GM11168 (cell line): ENCODE measurements around the gene PDPK1.

Experiments used
- in situ Hi-C: fragments of 300-500 bp; cut with MboI; formaldehyde crosslinking; loops from one replicate; pipeline ENCODE4 v1.12.0; 2022; ENCODE audit warnings: low sequenced_read_pairs; ENCODE audit not compliant: unreplicated experiment

PDPK1 gene

DNA sequence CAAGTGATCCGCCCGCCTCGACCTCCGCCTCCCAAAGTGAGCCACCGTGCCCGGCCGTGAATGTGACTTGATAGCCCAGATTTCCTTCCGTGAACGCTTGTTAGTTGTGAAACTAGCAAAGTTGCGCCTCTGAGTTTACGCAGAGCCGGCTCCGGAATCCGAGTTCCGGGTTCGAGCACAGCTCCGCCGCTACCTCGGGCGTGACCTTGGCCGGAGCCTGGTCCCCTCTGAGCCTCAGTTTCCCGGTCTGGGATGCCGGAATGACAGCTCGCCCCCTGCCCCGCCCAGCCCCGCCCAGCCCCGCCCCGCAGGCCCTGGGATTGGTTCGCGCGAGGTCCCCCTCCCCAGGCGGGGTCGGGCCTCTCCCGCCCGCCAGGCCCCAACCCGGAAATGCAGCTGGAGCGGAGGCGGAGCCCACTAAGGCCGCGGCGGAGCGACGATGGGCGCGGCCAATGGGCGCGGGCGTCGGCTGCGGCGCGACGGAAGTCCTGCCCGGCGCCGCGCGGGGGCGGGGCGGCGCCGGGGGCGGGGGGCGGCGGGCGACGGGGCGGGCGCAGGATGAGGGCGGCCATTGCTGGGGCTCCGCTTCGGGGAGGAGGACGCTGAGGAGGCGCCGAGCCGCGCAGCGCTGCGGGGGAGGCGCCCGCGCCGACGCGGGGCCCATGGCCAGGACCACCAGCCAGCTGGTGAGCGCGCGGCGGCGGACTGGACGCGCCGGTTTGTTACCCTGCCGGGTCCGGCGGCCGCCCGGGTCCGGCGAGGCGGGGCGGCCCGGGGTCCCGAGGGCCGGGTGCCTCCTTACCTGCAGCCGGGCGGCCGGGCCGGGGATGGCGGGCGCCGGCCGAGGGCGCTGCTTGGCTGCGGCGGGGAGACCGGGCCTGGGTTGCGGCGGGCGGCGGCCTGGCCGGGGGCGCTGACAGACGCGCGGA, at the start of gene PDPK1:
Gene PDPK1, plus strand, starts transcription at position 571 of the 929 bp plus-strand sequence. Its CDS starts 92 bp downstream, at position 663.
- in situ Hi-C loops: no loop called here

GRCh38 chr16:2489581-2489980, 48.2 kb upstream of the PDPK1 start:
- in situ Hi-C loops: loop anchor here (10.0 to 25.0 kb wide), 3 partner anchors 55 to 477 kb away; partner anchors contain the start of genes ABCA3, NPW and ZNF598

- in situ Hi-C loops: loop anchor here (25.0 kb wide), 2 partner anchors 153 to 478 kb away; partner anchors contain the start of genes ABCA3, NPW and ZNF598
These were observed 47.4 kb upstream of the PDPK1 start for GRCh38 chr16:2490190-2491105.

- in situ Hi-C loops: loop anchor here (25.0 kb wide), 2 partner anchors 155 to 480 kb away; partner anchors contain the start of genes ABCA3, NPW and ZNF598
These were observed 45.5 kb upstream of the PDPK1 start for GRCh38 chr16:2492292-2492691.

DNA sequence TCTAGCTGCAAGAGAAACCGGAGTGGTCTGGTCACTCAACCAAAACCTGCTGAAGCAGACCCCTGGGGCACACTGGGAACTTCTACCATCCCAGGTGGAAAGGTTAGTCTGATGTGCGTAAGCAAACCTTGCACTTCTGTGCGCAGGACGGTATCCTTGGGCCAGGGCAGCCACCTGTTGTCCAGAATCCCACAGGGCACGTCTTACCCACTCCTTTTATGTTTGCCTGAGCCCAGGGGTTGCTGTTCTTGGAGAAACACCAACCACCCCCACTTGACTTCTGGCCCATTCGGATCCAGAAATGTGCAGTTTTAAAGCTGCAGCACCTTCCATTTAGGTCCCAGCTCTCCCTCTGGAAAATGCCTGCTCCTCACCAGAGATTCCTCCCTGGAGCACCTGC, 44.2 kb upstream of the PDPK1 start:
- in situ Hi-C loops: loop anchor here (25.0 kb wide), 2 partner anchors 156 to 481 kb away; partner anchors contain the start of genes ABCA3, NPW and ZNF598

DNA sequence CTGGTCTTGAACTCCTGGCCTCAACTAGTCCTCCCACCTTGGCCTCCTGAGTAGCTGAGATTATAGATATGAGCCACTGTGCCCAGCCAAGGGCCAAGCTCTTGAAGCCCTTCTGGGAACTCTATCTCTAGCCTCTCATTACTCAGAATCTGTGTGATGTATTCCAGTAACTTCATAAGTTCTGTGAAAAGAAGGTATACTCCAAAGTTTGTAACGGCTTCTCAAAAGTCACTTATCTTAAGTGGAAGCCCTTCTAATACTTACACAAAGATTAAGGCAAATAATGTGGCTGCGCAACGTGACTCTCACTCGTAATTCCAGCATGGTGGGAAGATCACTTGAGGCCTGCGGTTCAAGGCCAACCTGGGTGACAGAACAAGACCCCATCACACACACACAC, 43.2 kb upstream of the PDPK1 start:
- in situ Hi-C loops: loop anchor here (25.0 kb wide), 2 partner anchors 157 to 482 kb away; partner anchors contain the start of genes ABCA3, NPW and ZNF598

- in situ Hi-C loops: loop anchor here (25.0 kb wide), 2 partner anchors 158 to 483 kb away; partner anchors contain the start of genes ABCA3, NPW and ZNF598
These were observed 42.8 kb upstream of the PDPK1 start for GRCh38 chr16:2495041-2495440.

DNA sequence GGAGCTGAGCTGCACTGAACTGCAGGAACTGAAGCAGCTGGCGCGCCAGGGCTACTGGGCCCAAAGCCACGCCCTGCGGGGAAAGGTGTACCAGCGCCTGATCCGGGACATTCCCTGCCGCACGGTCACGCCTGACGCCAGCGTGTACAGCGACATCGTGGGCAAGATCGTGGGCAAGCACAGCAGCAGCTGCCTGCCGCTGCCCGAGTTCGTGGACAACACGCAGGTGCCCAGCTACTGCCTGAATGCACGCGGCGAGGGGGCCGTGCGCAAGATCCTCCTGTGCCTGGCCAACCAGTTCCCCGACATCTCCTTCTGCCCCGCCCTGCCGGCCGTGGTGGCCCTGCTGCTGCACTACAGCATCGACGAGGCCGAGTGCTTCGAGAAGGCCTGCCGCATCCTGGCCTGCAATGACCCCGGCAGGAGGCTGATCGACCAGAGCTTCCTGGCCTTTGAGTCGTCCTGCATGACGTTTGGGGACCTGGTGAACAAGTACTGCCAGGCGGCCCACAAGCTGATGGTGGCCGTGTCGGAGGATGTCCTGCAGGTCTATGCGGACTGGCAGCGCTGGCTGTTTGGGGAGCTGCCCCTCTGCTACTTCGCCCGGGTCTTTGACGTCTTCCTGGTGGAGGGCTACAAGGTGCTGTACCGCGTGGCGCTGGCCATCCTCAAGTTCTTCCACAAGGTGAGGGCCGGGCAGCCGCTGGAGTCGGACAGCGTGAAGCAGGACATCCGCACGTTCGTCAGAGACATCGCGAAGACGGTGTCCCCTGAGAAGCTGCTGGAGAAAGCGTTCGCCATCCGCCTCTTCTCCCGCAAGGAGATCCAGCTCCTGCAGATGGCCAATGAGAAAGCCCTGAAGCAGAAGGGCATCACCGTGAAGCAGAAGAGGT, 41.4 kb upstream of the PDPK1 start:
- in situ Hi-C loops: loop anchor here (25.0 kb wide), 2 partner anchors 159 to 484 kb away; partner anchors contain the start of genes ABCA3, NPW and ZNF598

GRCh38 chr16:2497116-2497630, 40.6 kb upstream of the PDPK1 start:
- in situ Hi-C loops: loop anchor here (25.0 kb wide), 2 partner anchors 160 to 485 kb away; partner anchors contain the start of genes ABCA3, NPW and ZNF598

- in situ Hi-C loops: loop anchor here (25.0 kb wide), 2 partner anchors 161 to 486 kb away; partner anchors contain the start of genes ABCA3, NPW and ZNF598
These were observed 39.9 kb upstream of the PDPK1 start for GRCh38 chr16:2497695-2498484.

DNA sequence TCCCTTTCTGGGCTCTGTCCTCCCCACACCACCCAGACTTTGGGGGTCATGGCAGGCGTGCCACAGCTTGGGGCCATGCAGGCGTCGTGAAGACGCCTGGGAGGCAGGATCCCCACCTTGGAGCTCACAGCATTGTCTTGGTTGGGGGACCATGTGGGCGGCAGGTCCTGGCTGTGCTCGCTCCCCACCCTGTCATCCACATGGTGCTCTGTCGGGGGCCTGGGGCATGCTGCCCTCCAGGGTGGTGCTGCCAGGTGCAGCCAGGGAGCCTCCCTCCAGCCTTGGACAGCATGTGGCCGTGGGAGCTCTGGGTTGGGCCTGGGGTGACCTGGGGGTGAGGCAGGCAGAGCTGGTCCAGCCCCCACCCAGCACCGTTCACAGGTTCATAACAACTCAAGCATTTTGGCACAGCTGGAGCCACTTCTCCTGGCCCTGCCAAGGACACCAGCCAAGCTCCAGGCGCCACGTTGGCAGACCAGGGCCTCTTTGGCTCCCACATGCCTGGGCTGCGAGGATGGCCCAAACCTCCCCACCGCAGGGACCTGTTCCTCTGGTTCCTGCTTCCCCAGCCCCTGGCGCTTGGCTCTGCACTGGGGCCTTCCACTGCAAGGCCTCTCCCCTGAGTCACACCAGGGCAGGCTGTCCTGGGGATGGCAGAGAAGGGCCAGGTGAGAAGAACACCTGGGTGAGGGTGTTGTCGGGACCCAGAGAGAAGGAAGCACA, 39.1 kb upstream of the PDPK1 start:
- in situ Hi-C loops: loop anchor here (25.0 kb wide), 2 partner anchors 161 to 486 kb away; partner anchors contain the start of genes ABCA3, NPW and ZNF598

DNA sequence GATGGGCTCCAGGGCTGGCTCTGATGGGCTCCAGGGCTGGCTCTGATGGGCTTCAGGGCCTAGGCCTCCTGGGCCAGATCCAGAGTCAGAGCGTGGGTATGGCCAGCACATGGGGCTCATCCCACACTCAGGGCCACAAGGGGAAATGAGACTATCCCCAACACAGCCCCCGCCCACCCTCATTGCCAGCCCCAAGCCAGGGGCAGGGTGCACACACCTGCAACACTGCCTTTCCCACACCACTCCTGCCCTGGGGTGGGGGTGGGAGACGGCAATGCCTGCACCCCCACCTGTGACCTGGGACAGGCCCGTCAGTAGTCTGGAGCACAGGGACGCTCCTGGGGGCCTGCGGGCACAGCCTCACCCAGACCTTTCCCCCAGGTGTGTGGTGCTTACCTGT, 38.4 kb upstream of the PDPK1 start:
- in situ Hi-C loops: loop anchor here (25.0 kb wide), 2 partner anchors 162 to 487 kb away; partner anchors contain the start of genes ABCA3, NPW and ZNF598

DNA sequence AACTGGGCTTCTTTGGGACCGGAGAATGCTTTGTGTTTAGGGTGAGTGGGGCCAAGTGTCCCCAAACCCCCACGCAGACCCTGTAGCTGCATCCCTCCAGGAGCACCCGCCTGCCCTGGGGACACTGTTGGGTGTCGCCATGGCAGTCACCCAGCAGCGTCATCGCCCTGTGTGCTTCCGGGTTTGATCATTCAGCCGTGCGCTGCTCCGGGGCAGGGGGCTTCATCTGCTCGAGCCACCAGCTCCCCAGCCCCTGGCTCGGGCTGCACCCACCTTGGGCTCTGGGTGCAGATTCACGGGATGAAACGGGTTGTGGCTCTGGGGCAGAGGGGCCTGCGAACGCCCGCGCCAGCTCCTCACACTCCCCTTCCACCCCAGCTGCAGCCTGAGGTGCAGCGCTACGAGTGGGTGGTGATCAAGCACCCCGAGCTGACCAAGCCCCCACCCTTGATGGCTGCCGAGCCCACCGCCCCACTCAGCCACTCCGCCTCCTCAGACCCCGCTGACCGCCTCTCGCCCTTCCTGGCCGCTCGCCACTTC, 37.9 kb upstream of the PDPK1 start:
- in situ Hi-C loops: loop anchor here (25.0 kb wide), 2 partner anchors 163 to 488 kb away; partner anchors contain the start of genes ABCA3, NPW and ZNF598

- in situ Hi-C loops: no loop called here
These were observed 37.3 kb upstream of the PDPK1 start for GRCh38 chr16:2500430-2500917.

DNA sequence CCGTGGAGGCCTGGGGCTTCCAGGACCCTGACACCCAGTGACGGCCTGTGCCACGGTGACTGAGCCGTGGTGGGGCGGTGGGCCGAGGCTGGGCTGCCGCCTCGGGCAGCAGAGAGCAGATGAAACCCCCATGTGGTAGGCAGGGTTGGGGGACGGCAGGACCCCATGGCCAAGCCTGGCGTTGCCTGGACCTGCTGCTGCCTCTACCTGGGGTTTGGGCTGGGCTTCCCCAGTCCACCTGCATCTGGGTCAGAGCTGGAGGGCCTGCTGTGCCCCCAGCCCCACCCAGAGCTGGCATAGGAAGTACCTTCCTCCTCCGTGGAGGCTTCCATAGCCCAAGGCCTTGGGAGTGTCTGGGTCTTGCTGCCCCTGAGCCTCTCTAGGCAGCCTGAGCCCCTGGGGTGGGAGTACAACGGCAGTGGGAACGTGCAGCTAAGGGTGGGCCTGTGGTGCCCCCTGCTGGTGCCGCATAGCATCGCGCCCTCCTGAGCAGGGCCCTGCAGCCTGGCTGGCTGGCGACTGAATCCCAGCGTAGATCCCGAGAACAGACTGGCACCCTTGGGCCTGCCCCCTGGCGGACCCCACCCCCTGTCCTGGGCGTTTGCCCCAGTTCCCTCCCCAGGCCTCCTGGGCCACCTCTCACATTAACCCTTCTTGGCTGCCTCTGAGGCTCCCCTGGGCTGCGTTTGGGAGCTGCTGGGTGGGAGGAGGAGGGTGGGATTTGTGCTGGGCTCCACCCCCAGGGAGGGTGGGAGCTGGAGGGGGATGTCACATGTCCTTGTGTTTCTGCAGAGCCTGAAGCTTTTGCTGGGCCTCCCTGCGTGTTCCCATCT, 36.7 kb upstream of the PDPK1 start:
- in situ Hi-C loops: no loop called here
